NCI-H446 (cell line): Measurements from ENCODE around the gene KYAT1.
A peak's percentile ranks its signal among the peaks of the same experiment; 100 is the strongest.

Experiments used
- DNase-seq, 2 experiments: peaks; one replicate each; lab custom pipeline; 2025; lab: John Stamatoyannopoulos, UW

Gene KYAT1

DNA sequence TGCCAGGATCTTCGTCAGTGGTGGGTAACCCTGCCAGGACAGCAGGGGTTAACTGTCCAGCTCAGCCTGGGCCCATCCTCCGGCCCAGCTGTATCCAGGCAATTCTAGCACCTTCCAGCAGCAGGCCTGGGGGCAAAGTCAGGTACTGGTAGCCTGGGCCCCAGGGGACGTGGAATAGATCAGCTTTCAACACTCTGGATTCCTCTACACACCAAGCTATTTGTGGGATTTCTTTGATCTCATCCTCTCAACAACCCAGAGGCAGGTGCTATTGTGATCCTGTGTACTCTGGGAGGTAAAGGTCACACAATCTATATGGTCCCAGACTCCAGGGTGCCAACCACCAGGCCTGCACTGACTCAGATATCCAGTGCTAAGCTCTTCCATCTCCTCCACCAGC is 43.4 kb downstream of the KYAT1 start:
- no peak for DNase-seq

DNA sequence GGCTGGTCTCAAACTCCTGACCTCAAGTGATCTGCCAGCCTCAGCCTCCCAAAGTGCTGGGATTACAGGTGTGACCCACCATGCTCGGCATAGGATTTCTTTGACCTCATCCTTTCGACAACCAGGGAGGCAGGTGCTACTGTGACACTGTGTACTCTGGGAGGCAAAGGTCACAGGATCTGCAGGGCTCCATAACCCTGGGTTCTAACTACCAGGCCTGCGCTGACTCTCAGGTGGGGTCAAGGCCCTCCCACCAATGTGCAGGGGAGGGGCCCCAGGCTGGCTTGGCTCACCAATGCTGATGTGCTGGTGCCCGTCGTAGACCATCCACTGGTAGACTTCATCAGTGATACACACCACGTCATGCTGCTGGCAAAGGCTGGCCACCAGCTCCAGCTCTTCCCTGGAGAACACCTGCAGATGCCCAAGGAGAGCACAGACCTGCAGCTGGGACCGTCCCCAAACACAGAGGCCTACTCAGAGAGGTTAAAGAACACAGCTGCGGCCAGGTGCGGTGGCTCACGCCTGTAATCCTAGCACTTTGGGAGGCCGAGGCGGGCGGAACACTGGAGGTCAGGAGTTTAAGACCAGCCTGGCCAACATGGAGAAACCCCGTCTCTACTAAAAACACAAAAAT is 45.1 kb downstream of the KYAT1 start:
- DNase-seq, result no peak

- DNase-seq, result no peak
Observed at GRCh38 chr9:128835246-128836210, 46.2 kb downstream of the KYAT1 start.

GRCh38 chr9:128833696-128834095 is 48.1 kb downstream of the KYAT1 start:
- no peak for DNase-seq

DNA sequence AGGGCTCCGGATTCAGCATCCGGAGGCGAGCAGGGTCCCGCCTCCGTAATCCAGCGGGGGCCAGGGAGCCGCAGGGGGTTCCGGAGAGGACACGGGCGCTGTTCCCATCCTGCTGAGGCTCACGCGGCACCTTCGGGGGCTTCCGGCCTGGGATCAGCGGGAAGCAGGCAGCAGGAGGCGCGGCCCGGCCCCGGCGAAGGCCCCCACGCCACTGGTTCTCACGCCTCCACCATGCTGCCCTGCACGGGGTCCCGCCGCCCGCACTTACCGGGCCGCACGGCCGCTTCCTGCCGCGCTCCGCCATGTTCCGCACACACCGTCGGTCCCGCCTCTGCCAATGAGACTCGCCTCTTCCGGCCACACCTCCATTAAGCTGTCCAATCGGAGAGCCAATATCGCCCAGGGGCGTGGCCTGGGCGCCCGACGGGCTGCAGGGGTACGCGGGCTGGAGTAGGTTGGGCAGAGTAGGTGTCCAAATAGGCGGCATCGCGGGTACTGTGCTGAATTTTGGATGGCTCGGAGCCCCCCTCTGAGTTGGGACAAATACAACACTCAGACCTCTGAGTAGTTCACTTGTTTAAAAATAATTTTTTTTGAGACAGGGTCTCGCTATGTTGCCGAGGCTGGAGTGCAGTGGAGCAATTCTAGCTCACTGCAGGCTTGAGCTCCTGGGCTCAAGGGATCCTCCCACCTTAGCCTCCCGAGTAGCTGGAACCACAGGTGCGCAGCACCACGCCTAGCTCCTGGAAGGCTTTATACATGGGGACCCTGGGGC is 52.1 kb downstream of the KYAT1 start, which contains the start of gene SPOUT1:
Gene SPOUT1 (minus strand): TSS at position 318 of the 775 bp plus-strand sequence. CDS start 14 bp downstream, at position 304.
- DNase-seq, result peak; percentile 74 to 89

- no peak for DNase-seq
Observed at GRCh38 chr9:128828719-128829452, 52.9 kb downstream of the KYAT1 start.

GRCh38 chr9:128828267-128828666 is 53.5 kb downstream of the KYAT1 start:
- no peak for DNase-seq

DNA sequence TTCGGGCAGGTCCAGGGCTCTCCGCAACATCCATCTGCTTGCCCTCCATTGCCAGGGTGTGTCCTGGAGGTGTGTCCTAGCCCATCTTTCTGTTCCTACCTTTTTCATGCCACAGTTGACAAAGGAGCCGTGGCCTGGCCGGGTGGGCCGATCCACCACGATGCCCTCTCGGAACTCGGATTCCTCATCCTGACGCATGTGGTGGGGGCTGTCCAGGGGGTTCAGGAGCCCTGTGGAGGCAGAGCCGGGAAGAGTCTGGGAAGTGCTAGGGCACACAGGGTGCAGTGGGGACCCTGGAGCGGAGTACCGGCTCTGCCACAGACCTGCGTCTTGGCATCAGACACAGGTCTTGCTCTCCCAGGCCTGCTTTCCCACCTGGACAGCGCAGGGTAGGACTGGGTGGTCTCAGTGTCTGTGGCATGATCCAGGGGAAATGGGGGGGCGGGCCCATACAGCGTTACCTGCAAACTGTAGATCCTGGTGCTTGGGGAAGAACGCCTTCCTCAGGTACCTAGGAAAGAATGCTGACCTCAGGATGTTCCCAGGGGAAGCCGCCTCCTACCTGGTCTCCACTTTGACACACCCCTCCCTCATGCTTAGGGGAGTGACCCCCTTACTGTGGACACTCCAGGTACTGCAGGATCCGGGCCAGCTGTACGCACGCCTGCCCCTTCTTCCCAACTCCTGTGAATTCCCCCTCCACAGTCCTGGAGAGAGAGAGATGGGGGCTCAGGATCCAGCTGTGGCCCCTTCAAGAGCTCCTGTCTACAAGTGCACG is 55.6 kb downstream of the KYAT1 start:
- no peak for DNase-seq

GRCh38 chr9:128824911-128825310 is 56.8 kb downstream of the KYAT1 start:
- DNase-seq, result no peak

- no peak for DNase-seq
Observed at GRCh38 chr9:128823903-128824406, 57.8 kb downstream of the KYAT1 start.

GRCh38 chr9:128823362-128823902 is 58.3 kb downstream of the KYAT1 start:
- no peak for DNase-seq

DNA sequence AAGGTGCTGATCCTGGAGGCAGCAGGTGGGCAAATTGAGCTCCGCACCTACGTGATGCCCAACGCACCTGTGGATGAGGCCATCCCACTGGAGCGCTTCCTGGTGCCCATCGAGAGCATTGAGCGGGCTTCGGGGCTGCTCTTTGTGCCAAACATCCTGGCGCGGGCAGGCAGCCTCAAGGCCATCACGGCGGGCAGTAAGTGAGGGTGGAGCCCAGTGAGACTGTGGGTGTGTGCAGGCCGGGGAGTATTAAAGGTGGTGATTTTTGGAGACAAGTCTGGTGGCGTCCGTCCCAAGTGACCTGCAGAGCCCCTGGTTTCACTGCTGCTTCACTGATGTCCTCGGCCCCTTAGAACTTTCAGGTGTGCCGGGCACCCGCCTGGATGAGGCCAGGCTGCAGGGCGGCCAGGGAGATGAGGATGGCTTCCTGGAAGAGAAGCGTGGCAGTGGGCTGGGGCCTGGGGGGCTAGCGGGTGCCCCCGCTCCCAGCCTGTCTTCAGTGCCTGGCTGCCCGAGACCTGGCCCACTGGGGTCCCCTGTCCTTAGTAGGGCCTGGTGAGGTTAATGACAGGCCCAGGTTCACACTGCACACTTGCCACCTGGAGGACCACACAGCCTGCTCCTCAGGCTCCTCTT is 59.2 kb downstream of the KYAT1 start:
- DNase-seq, result no peak

- no peak for DNase-seq
Observed at GRCh38 chr9:128821584-128822406, 60.0 kb downstream of the KYAT1 start.

DNA sequence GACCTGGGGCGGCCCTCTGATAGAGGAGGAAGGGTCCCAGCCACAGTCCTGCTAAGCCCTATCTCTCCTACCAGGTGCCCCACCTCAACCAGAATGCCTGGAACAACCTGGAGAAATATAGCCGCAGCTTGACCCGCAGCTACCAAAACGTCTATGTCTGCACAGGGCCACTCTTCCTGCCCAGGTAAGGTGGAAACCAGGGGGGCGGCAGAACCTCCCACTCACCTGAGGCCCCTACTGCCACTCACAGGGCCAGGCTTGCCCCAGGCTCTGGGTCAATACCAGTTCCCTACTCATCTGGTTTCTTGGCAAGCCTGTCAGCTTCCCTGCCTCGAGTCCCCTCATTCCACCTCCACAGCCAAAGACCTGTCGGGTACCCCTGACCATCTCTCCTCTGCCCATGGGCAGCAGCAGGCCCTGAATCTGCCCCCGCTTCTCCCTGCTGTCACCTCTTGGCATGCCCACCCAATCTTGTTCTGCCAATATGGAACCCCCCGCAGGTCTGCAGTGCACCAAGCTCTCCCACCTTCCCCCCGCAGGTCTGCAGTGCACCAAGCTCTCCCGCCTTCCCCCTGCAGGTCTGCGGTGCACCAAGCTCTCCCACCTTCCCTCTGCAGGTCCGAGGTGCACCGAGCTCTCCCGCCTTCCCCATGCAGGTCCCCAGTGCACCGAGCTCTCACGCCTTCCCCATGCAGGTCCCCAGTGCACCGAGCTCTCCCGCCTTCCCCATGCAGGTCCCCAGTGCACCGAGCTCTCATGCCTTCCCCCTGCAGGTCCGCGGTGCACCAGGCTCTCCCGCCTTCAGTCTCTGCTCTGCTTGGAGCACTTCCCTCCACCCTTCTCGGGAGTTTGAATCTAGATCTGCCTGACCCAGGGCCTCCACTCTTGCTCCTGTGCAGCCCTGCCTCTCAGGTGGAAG is 60.8 kb downstream of the KYAT1 start:
- DNase-seq, result no peak

DNA sequence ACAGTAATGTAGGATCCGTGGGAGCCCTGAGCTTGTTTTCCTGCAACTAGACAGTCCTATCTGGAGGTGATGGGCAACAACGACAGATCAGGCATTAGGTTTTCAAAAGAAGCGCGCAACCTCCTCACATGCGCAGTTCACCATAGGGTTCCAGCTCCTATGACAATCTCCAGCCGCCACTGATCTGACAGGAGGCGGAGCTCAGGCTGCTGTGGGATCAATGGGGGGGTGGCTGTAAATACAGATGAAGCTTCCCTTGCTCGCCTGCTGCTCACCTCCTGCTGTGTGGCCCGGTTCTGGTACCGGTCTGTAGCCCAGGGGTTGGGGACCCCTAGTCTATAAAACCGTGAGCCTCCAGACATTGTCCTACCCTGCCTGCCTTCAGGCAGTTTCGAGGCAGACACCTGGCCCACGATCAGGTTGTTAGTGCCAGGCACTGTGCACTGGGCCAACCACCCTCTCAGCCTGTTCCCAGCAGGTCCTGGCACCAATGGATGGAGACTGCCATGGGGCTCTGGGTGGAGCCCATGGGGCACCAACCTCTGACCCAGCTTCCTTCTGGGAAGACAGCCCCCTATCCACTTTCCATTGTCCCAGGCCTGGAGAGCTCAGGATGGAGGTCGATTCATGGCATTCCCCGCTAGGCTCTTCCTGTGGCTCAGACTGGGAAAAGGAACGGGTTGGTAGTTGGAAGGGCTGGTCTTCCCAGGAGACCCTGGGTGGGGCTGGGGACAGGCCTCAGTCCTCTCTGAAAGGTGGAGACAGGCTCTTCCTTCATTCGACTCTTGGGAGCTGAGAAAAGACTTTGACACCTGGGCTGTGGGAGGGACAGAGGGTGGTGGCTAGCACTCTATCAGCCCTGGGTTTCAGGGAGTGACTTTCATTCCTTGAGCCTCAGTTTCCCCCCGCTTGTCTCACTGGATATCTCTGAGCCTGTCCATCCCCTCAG is 61.8 kb downstream of the KYAT1 start:
- no peak for DNase-seq

- no peak for DNase-seq
Observed at GRCh38 chr9:128818839-128819715, 62.7 kb downstream of the KYAT1 start.
